MCF 10A (cell line): ENCODE measurements around the gene AVPR2. TPM values are rescaled to one million over a fixed set of nuclear protein-coding genes. Genes with fewer than 3 reads are reported as not detected.

Experiments
- BruUV-seq: library from RNA; stranded (reverse); fragments of 400-500 nt; replicated peaks from 2 replicates; lab custom pipeline; 2021; lab: Mats Ljungman, UMichigan
- CTCF ChIA-PET: fragments of 300-600 bp; sonication (Branson Sonifier 250); formaldehyde crosslinking; extraction: SDS; loops from one replicate; lab custom pipeline; 2021; ENCODE audit warnings: antibody characterized with exemption, inconsistent platforms; lab: Yijun Ruan, JAX
- POLR2A ChIA-PET: fragments of 300-600, 350-650 bp; sonication (Branson Sonifier 250); formaldehyde crosslinking; extraction: SDS; loops from one replicate; lab custom pipeline; 2020; ENCODE audit warnings: antibody characterized with exemption, inconsistent platforms; lab: Yijun Ruan, JAX
- DNase-seq: peaks from one replicate; pipeline ENCODE4 v3.0.0-alpha.2; 2018; ENCODE audit not compliant: unreplicated experiment
- H3K27ac Mint-ChIP-seq: one replicate; pipeline ENCODE4 v1.8.0; 2022; ENCODE audit warnings: mild to moderate bottlenecking, low read depth, mixed read lengths; ENCODE audit not compliant: unreplicated experiment
- H3K27me3 Mint-ChIP-seq: one replicate; pipeline ENCODE4 v1.8.0; 2022; ENCODE audit warnings: mixed read lengths; ENCODE audit not compliant: insufficient read depth, unreplicated experiment
- H3K36me3 Mint-ChIP-seq: one replicate; pipeline ENCODE4 v1.8.0; 2022; ENCODE audit warnings: mild to moderate bottlenecking, moderate library complexity, mixed read lengths; ENCODE audit not compliant: insufficient read depth, unreplicated experiment
- H3K4me1 Mint-ChIP-seq: one replicate; pipeline ENCODE4 v1.8.0; 2022; ENCODE audit warnings: mixed read lengths; ENCODE audit not compliant: insufficient read depth, unreplicated experiment
- H3K4me3 Mint-ChIP-seq: one replicate; pipeline ENCODE4 v1.8.0; 2022; ENCODE audit warnings: mild to moderate bottlenecking, moderate library complexity, mixed read lengths; ENCODE audit not compliant: unreplicated experiment
- H3K9me3 Mint-ChIP-seq: one replicate; pipeline ENCODE4 v1.8.0; 2022; ENCODE audit warnings: mixed read lengths; ENCODE audit not compliant: unreplicated experiment
- intact Hi-C: fragments of 100-400 bp; cut with micrococcal nuclease; formaldehyde crosslinking; loops from 2 replicates; pipeline ENCODE4 v1.14.1; 2022
- total RNA-seq: library from RNA; stranded (reverse); gene quantifications from 2 replicates; pipeline ENCODE4 v1.2.3, GENCODE V29; 2022
- TF ChIP-seq, protein P1 (sequence below): fragments of 200-600 bp; IDR thresholded peaks from one replicate; pipeline ENCODE4 v1.8.0; 2022; ENCODE audit warnings: antibody characterized with exemption, mild to moderate bottlenecking; ENCODE audit not compliant: unreplicated experiment

The AVPR2 gene
- total RNA-seq, 1 experiment from 2014 or later = not detected

DNA sequence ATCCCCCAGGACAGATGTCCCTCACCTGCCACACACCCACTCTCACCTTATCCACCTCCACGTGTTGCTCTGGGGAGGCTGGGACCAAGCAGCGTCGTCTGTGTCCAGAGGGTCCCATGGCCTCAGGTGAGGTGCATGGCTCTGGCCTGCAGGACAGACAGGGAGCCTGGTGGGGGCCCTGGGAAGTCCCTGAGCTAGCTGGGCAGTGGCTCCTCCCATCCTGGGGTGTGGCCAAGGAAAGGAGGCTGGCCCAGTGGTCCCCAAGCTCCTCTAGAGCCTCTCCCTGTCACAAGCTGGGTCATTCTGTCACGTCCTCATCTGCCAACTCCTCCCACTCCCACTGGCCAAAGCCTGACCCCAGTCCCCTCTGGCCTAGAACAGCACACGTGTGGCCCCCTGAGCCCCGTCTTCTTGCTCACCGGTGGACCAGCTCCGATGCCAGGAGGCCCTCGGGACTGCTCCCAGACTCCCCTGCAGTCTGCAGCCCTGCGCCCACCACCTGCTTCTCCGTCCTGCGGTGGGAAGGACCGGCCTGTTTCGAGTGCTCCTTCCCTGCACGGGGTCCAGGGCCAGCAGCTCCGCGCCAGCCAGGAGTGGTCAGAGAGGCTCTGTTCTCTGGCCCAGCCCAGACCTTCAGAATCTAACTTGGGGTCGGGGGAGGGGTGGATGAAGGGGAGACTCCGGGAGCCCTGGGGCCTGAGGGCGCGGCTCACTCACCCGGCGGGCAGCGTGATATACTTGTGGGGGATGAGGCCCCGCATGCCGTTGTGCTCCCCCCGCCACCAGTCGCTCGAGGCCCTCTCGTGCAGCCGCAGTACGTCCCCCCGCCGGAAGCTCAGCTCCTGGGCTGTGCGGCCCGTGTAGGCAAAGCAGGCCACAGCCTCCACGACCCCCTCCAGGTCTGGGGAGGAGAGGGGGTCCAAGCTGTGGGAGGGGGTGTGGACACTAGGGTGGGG lies 4.8 kb downstream of the AVPR2 start:
- H3K27me3 Mint-ChIP-seq = peaks cover 14% of the 10 kb centered on the region
- intact Hi-C loops = no loop called here
- no TSS peak for BruUV-seq
- H3K4me3 Mint-ChIP-seq = no peak overlapping the region
- ChIA-PET CTCF (interaction anchor here (0.6 to 5.0 kb wide), 3 partner anchors 13 to 202 kb away, joined by 3 to 31 read pairs (median 17); no protein-coding TSS in a partner anchor), POLR2A (no interaction called here)
- H3K36me3 Mint-ChIP-seq = no peaks in the 10 kb centered on the region
- no peak overlapping the region for H3K27ac Mint-ChIP-seq
- TF ChIP-seq, protein P1, sequence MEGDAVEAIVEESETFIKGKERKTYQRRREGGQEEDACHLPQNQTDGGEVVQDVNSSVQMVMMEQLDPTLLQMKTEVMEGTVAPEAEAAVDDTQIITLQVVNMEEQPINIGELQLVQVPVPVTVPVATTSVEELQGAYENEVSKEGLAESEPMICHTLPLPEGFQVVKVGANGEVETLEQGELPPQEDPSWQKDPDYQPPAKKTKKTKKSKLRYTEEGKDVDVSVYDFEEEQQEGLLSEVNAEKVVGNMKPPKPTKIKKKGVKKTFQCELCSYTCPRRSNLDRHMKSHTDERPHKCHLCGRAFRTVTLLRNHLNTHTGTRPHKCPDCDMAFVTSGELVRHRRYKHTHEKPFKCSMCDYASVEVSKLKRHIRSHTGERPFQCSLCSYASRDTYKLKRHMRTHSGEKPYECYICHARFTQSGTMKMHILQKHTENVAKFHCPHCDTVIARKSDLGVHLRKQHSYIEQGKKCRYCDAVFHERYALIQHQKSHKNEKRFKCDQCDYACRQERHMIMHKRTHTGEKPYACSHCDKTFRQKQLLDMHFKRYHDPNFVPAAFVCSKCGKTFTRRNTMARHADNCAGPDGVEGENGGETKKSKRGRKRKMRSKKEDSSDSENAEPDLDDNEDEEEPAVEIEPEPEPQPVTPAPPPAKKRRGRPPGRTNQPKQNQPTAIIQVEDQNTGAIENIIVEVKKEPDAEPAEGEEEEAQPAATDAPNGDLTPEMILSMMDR = no peak
- H3K4me1 Mint-ChIP-seq = no peaks in the 10 kb centered on the region
- DNase-seq = no peak
- H3K9me3 Mint-ChIP-seq = no peaks in the 10 kb centered on the region

DNA sequence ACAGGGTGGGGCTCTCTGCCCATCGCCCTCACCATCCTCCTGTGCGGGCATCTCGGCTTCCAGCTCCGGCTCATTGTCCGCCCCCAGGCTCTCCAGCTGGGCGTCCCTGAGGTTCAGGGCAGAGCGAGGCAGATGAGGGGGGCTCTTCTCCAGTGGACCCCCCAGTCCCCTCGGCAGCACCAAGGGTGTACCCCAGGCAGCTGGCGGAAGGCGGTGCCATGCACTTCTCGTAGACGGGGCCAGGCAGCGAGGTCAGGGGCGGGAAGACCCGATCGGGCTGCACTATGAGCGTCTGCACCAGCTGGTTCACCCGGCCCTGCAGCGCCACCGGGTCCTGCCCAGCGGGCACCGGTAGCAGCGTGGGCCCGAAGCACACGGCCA lies 5.5 kb downstream of the AVPR2 start:
- DNase-seq = no peak
- H3K4me1 Mint-ChIP-seq = no peaks in the 10 kb centered on the region
- CTCF ChIA-PET = interaction anchor here (1.0 to 5.0 kb wide), 3 partner anchors 12 to 86 kb away, joined by 4 to 31 read pairs (median 4); no protein-coding TSS in a partner anchor
- no TSS peak for BruUV-seq
- intact Hi-C loops = no loop called here
- POLR2A ChIA-PET = interaction anchor here (0.6 kb wide), 1 partner anchor 36 kb away, joined by 3 read pairs; no protein-coding TSS in a partner anchor
- no peaks in the 10 kb centered on the region for H3K36me3 Mint-ChIP-seq
- H3K4me3 Mint-ChIP-seq = no peak overlapping the region
- peaks cover 14% of the 10 kb centered on the region for H3K27me3 Mint-ChIP-seq
- no peak overlapping the region for H3K27ac Mint-ChIP-seq
- no peaks in the 10 kb centered on the region for H3K9me3 Mint-ChIP-seq
- TF ChIP-seq, protein P1 = no peak

DNA sequence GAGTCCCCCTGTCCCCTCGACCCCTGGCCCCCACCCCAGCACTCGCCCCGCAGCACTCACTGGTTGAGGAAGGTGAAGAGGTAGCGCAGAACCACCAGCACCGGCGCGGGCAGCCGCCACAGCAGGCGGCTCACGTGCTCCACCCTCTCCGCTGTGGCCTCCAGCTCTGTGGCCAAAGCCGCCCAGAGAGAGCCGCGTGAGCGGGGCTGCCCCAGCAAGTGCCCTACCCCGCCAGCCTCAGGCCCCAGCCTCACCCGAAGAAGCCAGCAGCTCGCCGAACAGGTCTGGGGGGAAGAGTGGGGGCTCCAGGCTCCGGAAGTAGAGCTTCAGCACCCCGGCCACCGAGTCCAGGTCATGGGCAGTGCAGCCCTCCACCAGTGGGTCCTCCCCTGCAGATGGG lies 6.0 kb downstream of the AVPR2 start:
- H3K36me3 Mint-ChIP-seq = no peaks in the 10 kb centered on the region
- peaks cover 14% of the 10 kb centered on the region for H3K27me3 Mint-ChIP-seq
- no peak overlapping the region for H3K4me3 Mint-ChIP-seq
- no peak for DNase-seq
- intact Hi-C loops = no loop called here
- H3K27ac Mint-ChIP-seq = no peak overlapping the region
- CTCF ChIA-PET = interaction anchor here (0.6 to 5.0 kb wide), 4 partner anchors 12 to 249 kb away, joined by 4 to 31 read pairs (median 4); no protein-coding TSS in a partner anchor
- no peaks in the 10 kb centered on the region for H3K9me3 Mint-ChIP-seq
- POLR2A ChIA-PET = interaction anchor here (0.6 to 1.0 kb wide), 2 partner anchors 12 to 35 kb away, joined by 3 read pairs; no protein-coding TSS in a partner anchor
- TF ChIP-seq, protein P1 = no peak
- BruUV-seq = no TSS peak
- H3K4me1 Mint-ChIP-seq = no peaks in the 10 kb centered on the region

DNA sequence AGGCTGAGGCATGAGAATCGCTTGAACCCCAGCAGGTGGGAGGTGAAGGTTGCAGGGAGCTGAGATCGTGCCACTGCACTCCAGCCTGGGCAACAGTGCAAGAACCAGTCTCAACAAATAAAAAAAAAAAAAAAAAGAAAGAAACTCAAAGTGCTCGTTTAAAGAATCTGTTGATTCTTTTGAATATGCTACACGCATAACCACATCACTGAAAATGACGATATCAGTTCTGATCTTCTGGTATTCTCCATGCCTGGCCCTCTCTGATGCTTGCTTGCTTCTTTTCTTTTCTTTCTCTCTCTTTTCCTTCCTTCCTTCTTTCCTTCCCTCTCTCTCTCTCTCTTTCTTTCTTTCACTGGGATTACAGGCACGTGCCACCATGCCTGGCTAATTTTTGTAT lies 7.3 kb downstream of the AVPR2 start:
- TF ChIP-seq, protein P1 = no peak
- intact Hi-C loops = no loop called here
- H3K4me1 Mint-ChIP-seq = no peaks in the 10 kb centered on the region
- peaks cover 28% of the 10 kb centered on the region for H3K27me3 Mint-ChIP-seq
- H3K36me3 Mint-ChIP-seq = no peaks in the 10 kb centered on the region
- H3K27ac Mint-ChIP-seq = no peak overlapping the region
- H3K9me3 Mint-ChIP-seq = no peaks in the 10 kb centered on the region
- CTCF ChIA-PET = interaction anchor here (0.9 to 5.0 kb wide), 2 partner anchors 10 to 13 kb away, joined by 3 to 31 read pairs; no protein-coding TSS in a partner anchor
- no peak overlapping the region for H3K4me3 Mint-ChIP-seq
- no peak for DNase-seq
- BruUV-seq = no TSS peak
- POLR2A ChIA-PET = interaction anchor here (0.5 kb wide), 1 partner anchor 210 kb away, joined by 3 read pairs; no protein-coding TSS in a partner anchor
